Measurements from ENCODE around the gene LMBR1.
A peak's percentile ranks its signal among the peaks of the same experiment; 100 is the strongest.

Gene LMBR1

DNA sequence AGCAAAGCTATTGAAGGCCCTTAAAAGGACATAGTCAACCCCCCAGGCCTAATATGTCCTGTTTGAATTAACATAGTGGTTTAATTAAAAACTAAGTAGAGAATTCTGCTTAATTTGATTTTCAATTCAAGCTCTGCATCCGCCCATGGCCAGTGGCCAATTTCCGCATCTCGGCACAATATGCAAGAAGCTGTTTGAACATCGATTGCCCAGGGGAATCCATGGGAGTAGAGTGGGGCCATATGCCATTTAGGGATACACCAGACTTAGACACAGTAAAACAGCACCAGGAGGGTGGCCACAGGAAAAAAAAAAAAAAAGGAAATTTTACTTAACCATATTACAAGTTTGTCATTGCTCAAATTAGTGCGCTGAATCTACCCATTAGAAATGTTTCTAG lies 100.4 kb downstream of the LMBR1 start:
- no peak for DNase-seq

- DNase-seq: no peak
These were observed 101.7 kb downstream of the LMBR1 start for GRCh38 chr7:156791241-156791640.

GRCh38 chr7:156790264-156790663 lies 102.7 kb downstream of the LMBR1 start:
- DNase-seq: no peak

DNA sequence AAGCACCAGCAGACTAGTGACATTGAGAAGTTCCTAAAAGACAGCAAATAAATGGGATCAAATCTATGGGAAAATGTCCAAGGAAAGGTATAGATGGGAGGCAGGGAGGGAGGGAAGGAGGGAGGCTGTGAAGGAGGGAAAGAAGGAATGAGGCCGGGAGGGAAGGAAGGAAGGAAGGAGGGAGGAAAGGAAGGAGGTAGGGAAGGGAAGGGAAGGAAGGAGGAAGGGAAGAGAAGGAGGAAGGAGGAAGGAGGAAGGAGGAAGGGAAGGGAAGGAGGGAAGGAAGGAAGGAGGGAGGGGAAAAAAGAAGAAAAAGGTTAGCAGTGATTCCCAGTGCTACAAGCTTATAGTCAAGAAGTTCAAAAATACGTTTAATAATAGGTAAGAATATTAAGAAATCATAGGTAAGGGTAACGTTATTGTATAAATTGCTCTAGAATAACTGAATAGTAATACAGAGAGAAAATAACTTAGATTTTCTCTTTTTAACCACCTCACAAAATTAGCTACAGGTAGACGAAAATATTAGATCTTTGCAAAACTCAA lies 106.9 kb downstream of the LMBR1 start:
- no peak for DNase-seq

- no peak for DNase-seq
These were observed 109.1 kb downstream of the LMBR1 start for GRCh38 chr7:156783864-156784263.

DNA sequence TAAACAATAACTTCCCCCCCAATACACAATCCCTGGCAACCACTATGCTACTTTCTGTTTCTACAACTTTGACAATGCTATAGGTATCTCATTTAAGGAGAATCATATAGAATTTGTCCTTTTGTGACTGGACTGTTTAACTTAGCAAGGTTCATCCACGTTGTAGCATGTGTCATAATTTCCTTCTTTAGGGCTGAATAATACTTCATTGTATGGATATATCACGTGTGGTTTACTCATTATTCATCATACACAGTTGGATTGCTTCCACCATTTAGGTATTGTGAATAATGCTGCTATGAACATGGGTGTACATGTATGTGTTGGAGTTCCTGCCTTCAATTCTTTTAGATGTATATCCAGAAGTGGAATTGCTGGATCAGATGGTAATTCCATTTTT lies 111.0 kb downstream of the LMBR1 start:
- DNase-seq: no peak

DNA sequence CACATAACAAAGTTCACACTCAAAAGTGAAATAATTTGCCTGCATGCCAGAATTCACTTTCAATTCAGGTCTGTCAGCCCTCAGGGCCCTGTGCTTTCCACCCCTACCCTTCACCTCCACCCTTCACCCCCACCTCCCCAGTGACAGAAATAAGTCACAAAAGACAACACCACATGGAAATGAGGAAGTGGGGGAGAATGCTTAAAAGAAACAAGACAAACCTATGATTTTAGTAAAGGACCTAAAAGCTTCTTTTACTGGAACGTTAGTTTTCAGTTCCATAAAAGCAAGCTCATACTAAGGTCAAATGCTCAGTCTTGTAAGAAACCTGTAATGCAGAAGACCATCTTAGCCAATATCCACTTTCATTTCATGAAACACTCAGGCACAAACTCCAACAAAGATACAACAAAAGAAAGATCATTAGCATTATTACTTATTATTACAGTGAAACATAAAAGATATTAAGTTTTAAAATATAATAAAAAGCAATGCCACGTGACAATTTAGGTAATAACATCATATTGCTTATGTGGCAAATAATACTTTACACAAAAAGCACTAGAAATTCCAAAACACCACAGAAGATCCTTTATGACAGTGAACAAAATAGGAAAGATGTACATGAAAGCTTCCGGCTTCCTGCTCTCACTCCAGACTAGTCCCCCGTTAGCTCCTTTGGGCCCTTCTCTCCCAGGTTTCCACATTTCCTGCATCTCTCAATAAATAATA lies 112.1 kb downstream of the LMBR1 start:
- DNase-seq: peak in 1 of 5 donors; percentile 32

DNA sequence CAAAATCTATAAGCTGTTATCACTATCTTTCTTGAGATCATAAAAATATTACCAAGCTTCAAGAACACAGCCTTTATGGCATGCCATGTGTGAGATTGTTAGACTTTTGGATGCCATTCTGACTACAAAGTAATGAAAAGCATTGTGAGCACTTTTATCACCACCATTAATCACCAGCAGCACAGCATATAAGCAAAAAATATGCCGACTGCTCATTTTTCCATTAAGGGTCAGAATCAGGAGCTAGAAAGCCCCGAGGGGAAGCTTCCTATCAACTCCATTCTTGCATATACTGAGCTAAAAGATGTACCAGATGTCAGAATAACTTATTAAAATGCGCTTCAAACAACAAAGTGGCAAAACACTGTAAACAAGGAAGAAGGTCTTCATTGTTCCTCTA lies 114.3 kb downstream of the LMBR1 start:
- DNase-seq: no peak

DNA sequence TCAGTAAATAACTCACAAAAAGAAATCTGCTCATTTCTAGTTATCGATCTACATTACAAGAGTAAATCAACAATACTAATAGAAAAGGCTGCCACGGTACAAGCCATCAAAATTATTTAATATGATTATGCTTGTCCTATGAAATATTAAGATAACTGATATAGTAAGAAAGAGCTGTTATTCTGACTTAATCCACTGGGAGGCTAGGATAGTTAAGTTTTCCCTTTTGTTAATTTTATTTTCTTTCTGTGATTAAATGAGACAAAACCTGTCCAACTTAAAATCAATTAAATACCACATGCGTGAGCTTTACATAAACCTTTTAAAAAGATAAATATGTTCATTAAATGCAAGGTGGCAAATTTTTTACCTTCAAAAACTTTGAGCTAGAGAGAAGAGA lies 114.8 kb downstream of the LMBR1 start:
- no peak for DNase-seq

DNA sequence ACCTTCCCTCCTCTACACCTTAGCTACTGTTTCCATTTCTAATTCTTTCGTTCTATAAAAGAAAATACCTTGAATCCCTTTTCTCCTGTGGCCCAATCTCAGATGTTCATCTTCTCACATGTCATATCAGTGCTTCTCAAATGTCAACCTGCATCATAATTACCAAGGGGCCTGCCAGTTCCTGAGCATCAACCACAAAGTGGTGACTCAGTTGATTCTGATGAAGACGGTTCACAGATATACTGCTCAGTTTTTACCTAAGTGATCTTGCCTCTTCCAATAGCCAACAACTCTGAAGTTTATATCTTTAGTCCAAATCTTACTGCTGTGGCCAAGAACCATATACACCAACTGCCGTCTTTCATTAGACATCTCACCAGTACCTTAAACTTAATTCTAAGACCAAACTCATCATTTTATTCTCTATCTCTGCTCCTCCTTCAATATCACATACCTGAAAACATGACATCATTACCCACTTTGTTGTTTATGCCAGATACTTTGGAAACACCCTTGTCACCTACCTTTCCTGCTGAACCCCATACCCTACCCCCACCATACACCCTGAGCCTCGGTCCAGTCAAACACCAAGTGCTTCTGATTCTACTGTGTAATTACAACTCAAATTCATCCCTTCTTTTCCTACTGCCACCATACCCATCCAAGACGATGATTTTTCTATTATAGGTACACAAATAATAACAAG lies 115.5 kb downstream of the LMBR1 start:
- peak in 1 of 5 donors; percentile 69 for DNase-seq

- no peak for DNase-seq
These were observed 116.5 kb downstream of the LMBR1 start for GRCh38 chr7:156776527-156776926.

- DNase-seq: no peak
These were observed 119.0 kb downstream of the LMBR1 start for GRCh38 chr7:156773966-156774365.

DNA sequence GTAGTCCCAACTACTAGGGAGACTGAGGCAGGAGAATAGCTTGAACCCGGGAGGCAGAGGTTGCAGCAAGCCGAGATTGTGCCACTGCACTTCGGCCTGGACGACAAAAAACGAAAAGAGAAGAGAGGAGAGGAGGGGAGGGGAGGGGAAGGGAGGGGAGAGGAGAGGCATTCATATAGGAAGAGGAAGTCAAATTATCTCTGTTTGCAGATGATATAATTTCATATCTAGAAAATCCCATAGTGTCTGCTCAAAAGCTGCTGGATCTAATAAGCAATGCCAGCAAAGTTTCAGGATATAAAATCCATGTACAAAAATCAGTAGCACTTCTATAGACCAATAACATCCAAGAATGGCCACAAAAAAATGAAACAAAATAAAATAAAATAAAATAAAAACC lies 120.3 kb downstream of the LMBR1 start:
- DNase-seq: no peak

DNA sequence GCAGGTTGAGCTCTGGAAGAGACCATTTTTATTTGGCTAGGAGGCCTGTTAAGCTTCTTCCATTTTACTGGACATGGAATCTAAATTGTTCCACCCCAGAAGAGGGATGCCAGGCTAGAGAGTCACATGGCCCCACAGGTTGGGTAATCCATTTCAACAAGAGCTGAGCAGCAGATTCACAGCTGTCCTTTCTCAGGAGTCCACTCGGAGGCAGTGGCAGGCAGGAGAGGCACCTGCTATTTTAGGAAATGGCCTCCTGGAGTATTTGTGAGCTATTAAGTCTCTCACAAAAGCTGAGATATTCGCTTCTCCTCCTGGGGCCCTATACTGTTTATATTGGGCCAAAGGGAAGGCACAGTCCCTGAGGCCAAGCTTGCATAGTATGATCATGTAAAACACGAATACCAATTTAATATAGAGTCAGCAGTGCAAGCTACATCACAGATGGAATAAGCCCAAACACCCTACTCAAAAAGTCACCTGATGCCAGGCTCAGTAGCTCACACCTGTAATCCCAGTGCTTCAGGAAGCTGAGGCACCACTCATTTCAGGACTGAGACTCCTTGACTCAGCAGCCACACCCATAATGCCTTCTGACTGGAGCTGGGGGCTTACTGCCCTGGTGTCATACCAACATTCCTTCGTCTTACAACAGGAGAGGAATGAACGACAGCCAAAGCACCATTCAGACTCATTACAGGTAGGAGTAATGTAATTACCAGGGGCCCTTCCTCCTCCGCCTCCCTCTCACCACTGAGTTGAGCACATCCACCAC lies 124.1 kb downstream of the LMBR1 start:
- DNase-seq: peak in 1 of 5 donors; percentile 27

- no peak for DNase-seq
These were observed 126.3 kb downstream of the LMBR1 start for GRCh38 chr7:156766666-156767065.

- no peak for DNase-seq
These were observed 126.9 kb downstream of the LMBR1 start for GRCh38 chr7:156765901-156766656.

GRCh38 chr7:156764766-156765165 lies 128.2 kb downstream of the LMBR1 start:
- DNase-seq: no peak

DNA sequence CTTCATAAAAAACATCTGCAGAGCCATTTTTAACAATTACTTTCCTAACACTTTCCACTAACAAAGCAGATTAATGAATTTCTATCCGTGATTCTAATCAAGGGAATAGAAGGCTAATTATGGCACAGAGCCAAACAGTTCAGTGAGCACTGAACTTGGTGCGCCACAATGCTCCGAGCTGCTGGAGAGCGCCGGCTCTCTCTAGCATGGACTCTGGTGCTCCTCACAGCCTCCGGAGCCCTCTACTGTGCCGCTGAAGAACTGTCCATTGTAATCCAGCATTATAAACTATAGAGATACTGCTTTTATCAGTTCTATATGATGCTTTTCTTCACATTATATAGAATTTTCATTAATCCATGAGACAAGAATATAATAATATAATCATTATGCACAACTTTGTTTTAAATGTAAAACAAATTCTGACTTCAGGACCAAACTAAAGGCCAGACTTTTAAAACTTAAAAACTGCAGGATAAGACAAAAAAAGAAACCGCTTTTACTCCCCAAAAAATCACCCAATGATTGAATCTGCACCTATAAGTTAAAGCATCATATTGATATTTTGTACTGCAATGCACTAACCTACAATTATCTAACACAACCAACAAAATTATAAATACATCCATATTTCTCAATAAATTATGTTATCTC lies 128.8 kb downstream of the LMBR1 start:
- no peak for DNase-seq

- DNase-seq: no peak
These were observed 133.3 kb downstream of the LMBR1 start for GRCh38 chr7:156759579-156760202.

DNA sequence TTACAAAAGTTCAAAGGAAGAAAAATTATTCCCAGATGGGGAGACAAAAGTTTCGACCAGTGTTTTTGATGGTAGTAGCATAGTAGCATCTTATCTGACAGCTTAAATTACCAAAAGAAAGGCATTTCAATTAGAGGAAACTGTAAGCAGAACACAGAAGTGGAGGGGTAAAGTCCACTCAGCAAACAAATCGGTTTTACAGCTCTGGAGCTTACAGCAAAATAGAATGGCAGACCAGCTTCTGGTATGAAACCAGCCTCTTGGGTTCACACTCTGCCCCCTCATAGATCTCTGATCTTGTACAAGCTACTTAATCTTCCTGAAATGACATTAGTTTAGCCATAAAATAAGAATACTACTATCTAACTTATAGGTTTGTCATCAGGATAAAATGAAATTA lies 133.8 kb downstream of the LMBR1 start:
- no peak for DNase-seq

GRCh38 chr7:156754201-156754600 lies 138.8 kb downstream of the LMBR1 start:
- peak in 1 of 5 donors; percentile 39 for DNase-seq

DNA sequence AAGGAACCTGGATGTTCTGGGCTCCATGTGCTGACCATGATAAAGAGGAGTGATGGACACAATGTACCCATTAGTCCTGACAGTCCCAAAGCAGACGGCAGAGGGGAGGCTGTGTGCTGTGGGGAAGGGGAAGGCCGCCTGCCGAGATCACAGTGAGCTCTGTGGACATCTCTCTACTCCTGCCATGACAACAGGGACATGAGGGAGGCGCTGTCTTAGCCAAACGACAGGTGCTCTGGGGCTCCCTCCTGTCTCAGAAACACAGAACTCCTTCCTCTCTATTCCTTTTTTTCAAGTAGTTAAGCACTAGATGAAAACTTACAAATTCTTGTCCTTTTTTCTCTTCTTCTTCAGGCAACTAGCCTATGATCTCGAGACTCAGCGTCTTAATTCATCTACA lies 139.4 kb downstream of the LMBR1 start:
- no peak for DNase-seq
